T-helper 1 cell treated with Interleukin-12 subunit alpha and Interleukin-12 subunit beta and Interleukin-4 antibody, amounts not matched to agents 30 ng/mL and 1 ng/mL, for 36 hours (primary cell): Measurements from ENCODE around the gene LRRC70. TPM values are rescaled to one million over a fixed set of nuclear protein-coding genes. Genes with fewer than 3 reads are reported as not detected.

ENCODE experiments used
- intact Hi-C: fragments of 100-400 bp; cut with micrococcal nuclease; formaldehyde crosslinking; loops from one replicate; pipeline ENCODE4 v1.15.1; 2024
- total RNA-seq: library from RNA; stranded (reverse); gene quantifications from 2 replicates; pipeline ENCODE4 v1.2.3, GENCODE V29; 2022

Gene LRRC70
- total RNA-seq, 1 donor from 2014 or later: 1.1 TPM

- intact Hi-C loops: no loop called here
These were observed 5.6 kb upstream of the LRRC70 start for GRCh38 chr5:62572918-62573514.

DNA sequence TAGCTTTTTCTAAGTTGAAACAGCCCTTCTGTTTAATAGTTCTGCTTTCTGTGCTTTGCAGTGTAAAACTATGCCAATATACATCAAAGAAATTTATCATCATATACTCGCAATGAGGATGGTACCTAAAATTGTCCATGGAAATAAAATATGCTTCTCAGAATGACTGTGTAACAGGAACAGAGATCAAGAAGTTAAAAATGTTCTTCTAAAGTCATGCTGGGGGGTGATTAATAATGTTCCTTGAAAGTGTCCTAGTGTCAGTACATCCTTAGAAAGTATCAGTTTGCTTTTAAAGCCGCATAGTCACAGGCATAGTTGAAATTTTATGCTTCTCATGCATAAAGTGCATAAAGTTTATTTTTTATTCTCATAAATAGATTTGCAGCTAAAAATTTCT lies 4.0 kb upstream of the LRRC70 start:
- intact Hi-C loops: no loop called here

DNA sequence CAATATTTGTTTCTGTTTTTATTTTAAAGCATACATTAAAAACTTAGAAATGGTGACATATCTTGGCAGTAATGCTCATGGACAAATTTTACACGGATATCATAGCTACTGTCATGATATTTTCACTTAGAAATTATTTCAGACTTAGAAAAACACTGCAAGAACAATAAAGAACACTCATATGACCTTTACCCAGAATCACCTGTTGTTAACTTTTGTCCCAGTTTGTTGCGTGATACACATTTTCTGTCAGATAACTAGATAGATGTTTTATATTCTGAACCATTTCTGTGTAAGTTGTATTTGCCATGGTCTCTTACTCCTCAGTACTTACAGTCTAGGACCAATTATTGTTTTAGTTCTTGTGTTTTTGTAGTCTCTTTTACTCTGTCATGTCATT lies 3.6 kb upstream of the LRRC70 start:
- intact Hi-C loops: loop anchor here (5.0 kb wide), 2 partner anchors 268 to 1243 kb away; partner anchors contain the start of genes KIF2A and ZSWIM6

GRCh38 chr5:62575489-62575888 lies 3.1 kb upstream of the LRRC70 start:
- intact Hi-C loops: loop anchor here (5.0 kb wide), 2 partner anchors 268 to 1243 kb away; partner anchors contain the start of genes KIF2A and ZSWIM6

- intact Hi-C loops: loop anchor here (5.0 kb wide), 2 partner anchors 269 to 1244 kb away; partner anchors contain the start of genes KIF2A and ZSWIM6
These were observed 1.9 kb upstream of the LRRC70 start for GRCh38 chr5:62576570-62577170.

- intact Hi-C loops: loop anchor here (5.0 kb wide), 2 partner anchors 270 to 1245 kb away; partner anchors contain the start of genes KIF2A and ZSWIM6
These were observed 1.1 kb upstream of the LRRC70 start for GRCh38 chr5:62577488-62577887.

DNA sequence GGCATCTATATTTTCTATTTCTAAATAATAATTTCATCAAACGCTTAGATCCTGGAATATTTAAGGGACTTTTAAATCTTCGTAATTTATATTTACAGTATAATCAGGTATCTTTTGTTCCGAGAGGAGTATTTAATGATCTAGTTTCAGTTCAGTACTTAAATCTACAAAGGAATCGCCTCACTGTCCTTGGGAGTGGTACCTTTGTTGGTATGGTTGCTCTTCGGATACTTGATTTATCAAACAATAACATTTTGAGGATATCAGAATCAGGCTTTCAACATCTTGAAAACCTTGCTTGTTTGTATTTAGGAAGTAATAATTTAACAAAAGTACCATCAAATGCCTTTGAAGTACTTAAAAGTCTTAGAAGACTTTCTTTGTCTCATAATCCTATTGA lies 1.1 kb downstream of the LRRC70 start:
- intact Hi-C loops: loop anchor here (5.0 kb wide), 2 partner anchors 272 to 1247 kb away; partner anchors contain the start of genes KIF2A and ZSWIM6

DNA sequence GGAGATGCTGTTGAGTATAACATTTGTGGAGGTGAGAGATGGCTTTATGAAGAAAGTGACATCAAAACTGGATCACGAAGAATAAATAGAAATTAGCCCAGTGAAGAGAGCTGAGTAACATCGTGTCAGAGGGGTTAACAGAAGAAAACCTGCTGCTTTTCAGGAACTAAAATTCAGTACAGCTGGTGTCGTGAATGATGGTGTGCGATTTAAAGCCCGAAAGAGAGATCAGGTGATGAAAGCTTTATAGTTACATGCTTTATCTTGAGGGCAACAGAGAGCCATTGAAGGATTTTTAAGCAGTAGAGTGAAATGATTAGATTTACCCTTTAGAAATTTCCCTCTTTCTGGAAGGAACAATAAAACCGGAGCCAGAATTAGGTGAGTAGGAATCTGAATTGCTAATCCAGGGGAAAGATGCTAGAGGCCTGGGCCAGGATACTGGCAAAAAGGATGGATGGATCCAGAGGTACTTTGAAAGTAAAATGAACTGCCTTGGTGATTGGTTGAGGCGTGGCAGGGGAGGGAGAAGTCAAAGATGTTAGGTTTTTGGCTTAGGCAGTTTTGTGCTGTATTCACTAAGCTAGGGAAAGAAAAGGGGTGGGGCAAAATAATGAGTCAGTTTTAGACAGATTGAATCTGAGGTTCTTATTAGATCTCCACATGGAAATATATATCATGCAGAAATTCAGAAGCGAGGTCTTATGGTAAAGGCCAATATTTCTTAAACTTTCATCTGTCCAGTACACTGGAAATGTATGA lies 3.4 kb downstream of the LRRC70 start:
- intact Hi-C loops: no loop called here

- intact Hi-C loops: no loop called here
These were observed 5.8 kb downstream of the LRRC70 start for GRCh38 chr5:62584391-62584790.

GRCh38 chr5:62585306-62585705 lies 6.7 kb downstream of the LRRC70 start:
- intact Hi-C loops: no loop called here

- intact Hi-C loops: no loop called here
These were observed 7.1 kb downstream of the LRRC70 start for GRCh38 chr5:62585751-62586150.

DNA sequence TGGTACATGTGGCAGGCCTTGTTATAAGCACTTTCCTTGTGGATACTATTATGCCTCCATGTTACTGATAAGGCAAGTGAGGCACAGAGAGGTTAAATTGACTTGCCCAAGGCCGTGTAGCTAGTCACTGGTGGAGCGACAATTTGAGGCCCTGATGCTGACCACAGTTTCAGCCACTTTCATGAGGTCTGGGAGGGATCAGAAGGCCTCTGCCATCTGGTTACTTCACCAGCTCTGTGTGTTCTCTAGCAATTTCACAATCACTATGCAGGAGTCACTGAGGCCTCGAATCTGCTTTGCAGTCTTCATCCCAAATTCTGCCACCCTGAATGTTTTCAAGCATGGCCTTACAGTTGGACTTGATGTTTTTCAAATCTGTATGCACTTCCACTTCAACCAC lies 9.1 kb downstream of the LRRC70 start:
- intact Hi-C loops: no loop called here

- intact Hi-C loops: no loop called here
These were observed 10.0 kb downstream of the LRRC70 start for GRCh38 chr5:62588668-62589067.

- intact Hi-C loops: no loop called here
These were observed 10.9 kb downstream of the LRRC70 start for GRCh38 chr5:62589504-62589903.

- intact Hi-C loops: no loop called here
These were observed 11.8 kb downstream of the LRRC70 start for GRCh38 chr5:62590387-62590786.

DNA sequence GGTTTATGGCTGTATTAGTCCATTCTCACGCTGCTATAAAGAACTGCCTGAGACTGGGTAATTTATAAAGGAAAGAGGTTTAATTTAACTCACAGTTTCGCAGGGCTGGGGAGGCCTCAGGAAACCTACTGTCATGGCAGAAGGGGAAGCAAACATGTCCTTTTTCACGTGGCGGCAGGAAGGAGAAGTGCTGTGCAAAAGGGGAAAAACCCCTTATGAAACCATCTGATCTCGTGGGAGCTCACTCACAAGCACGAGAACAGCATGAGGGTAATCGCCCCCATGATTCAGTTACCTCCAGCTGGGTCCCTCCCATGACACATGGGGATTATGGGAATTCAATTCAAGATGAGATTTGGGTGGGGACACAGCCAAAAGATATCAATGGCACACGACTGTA lies 13.9 kb downstream of the LRRC70 start:
- intact Hi-C loops: no loop called here

DNA sequence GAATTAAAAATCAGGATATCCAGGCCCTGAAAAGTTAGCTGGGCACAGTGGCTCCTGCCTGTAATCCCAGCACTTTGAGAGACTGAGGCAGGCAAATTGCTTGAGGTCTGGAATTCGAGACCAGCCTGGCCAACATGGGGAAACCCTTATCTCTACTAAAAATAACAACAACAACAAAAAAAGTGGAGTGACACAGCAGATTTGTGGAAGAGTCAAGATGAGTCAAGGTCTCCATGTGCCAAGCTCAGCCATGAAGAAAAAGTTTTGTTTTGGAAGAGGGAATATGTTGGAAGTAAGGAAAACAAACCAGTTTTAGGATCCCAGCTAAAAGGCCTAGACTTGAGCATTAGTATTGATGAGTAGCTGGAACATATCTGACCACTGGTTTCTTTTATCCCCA lies 14.7 kb downstream of the LRRC70 start:
- intact Hi-C loops: no loop called here

DNA sequence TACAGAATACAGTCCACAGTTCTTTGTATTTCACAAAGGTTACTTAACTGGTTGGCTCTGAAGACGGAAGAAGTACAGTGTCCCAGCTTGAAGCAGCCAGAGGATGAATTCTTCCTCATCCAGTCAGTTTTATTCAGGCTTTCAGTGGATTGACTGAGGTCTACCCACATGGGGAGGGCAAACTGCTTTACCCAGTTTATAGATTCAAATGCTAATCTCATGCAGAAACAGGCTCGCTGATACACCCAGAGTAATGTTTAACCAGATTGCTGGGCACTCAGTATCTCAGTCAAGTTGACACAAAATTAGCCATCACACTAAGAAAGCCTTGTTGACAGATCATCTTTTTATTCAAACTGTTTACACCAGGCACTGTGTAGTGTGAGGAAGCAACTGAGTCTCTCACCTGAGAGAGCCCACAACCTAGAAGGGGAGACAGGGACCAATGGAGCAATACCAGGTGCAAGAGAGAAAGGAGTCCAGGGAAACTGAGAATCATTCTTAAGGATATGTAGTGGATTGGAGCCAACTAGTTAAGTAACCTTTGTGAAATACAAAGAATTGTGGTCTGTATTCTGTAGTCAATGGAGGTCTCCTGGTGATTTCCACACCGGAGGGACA lies 15.9 kb downstream of the LRRC70 start:
- intact Hi-C loops: no loop called here

DNA sequence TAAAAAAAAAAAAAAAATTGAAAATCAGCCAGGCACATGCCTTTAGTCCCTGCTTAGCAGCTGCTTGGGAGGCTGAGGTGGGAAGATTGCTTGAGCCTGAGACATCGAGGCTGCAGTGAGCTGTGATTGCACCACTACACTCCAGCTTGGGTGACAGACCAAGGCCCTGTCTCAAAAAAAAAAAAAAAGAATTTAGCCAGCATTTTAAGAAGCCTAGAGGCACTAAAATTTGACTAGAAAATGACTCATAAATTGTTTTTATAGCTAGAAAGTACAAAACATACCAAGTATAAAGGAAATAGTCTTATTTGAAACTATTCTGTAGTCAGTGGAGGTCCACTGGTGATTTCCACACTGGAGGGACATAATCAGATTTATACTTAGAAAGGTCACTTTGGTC lies 17.5 kb downstream of the LRRC70 start:
- intact Hi-C loops: no loop called here

- intact Hi-C loops: no loop called here
These were observed 18.1 kb downstream of the LRRC70 start for GRCh38 chr5:62596691-62597090.

DNA sequence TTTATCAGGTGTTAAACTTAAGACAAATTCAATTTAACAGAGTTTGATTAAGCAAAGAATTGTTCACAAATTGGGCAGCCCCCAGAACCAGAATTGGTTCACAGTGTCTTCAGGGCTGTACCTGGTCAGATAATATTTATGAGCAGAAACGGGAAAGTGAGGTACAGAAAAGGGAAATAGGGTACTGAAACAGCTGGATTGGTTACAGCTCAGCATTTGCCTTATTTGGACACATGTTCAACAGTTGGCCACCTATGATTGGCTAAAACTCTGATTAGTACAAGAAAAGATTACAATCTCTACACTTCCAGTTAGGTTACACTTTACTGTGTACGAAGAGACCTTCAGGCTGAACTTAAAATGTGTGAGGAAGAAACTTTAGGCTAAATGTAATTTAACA lies 18.7 kb downstream of the LRRC70 start:
- intact Hi-C loops: no loop called here
